HCT116 (cell line): ENCODE data around the gene PRDX2. TPM values are rescaled to one million over a fixed set of nuclear protein-coding genes. Genes with fewer than 3 reads are reported as not detected.

ENCODE experiments used
- ATAC-seq: fragments of 200-7000 bp; cut with Tn5 transposase; 2 replicates; pipeline ENCODE4 v1.9.1; 2020; ENCODE audit warnings: mild to moderate bottlenecking, moderate library complexity
- BruUV-seq: library from RNA; stranded (reverse); fragments of 400-500 nt; replicated peaks from 2 replicates; lab custom pipeline; 2021; lab: Mats Ljungman, UMichigan
- CTCF ChIA-PET: fragments of 300-600 bp; sonication (Branson Sonifier 250); formaldehyde crosslinking; loops from one replicate; lab custom pipeline; 2021; ENCODE audit warnings: antibody characterized with exemption; lab: Charles Lee
- POLR2A ChIA-PET: fragments of 300-600, 350-600 bp; sonication (Branson Sonifier 250); formaldehyde crosslinking; loops from one replicate; lab custom pipeline; 2021; ENCODE audit warnings: antibody characterized with exemption; lab: Charles Lee
- RAD21 ChIA-PET, 2 experiments: fragments of 300-600 bp; sonication (Branson Sonifier 250); formaldehyde crosslinking; loops; one replicate each; lab custom pipeline; 2023; ENCODE audit warnings: low total read pairs in 2 of 2; ENCODE audit not compliant: uncharacterized antibody in 2 of 2, unreplicated experiment in 2 of 2, low non-redundant PET in 1 of 2; lab: Charles Lee
- DNase-seq: peaks from one replicate; pipeline ENCODE4 v3.0.0-alpha.2; 2010; ENCODE audit warnings: low read depth, low spot score
- H2AFZ ChIP-seq: fragments of 200-600 bp; shearing (Covaris generic), sonication (generic); 2 replicates; pipeline ENCODE4 v1.6.1; 2017; ENCODE audit warnings: low read depth, mixed run types, mixed read lengths, antibody characterized with exemption, low read length; ENCODE audit not compliant: poor library complexity, severe bottlenecking
- H3K27ac ChIP-seq: 2 replicates; pipeline ENCODE4 v1.5.1; 2012; ENCODE audit warnings: low read depth, low read length
- H3K27me3 ChIP-seq: fragments of 200-600 bp; sonication (generic); 2 replicates; pipeline ENCODE4 v1.6.1; 2016; ENCODE audit warnings: mixed run types, low read length, mixed read lengths; ENCODE audit not compliant: insufficient read depth
- H3K36me3 ChIP-seq, 2 experiments: fragments of 200-500 bp in 1 of 2; fragments of 200-600 bp in 1 of 2; sonication (Bioruptor generic) in 1 of 2; sonication (generic) in 1 of 2; 2 replicates each; pipeline versions ENCODE4 v1.5.1 to v1.6.1; 2014 to 2016; ENCODE audit warnings: low read length in 2 of 2, inconsistent platforms in 1 of 2, mixed read lengths in 1 of 2, mixed run types in 1 of 2; ENCODE audit not compliant: insufficient read depth in 2 of 2, control insufficient read depth in 1 of 2
- H3K4me1 ChIP-seq, 2 experiments: fragments of 200-600 bp in 1 of 2; sonication (generic) in 1 of 2; 2 replicates each; pipeline versions ENCODE4 v1.5.1 to v1.6.1; 2012 to 2017; ENCODE audit warnings: low read length in 2 of 2, inconsistent platforms in 1 of 2, mild to moderate bottlenecking in 1 of 2, mixed read lengths in 1 of 2, mixed run types in 1 of 2, moderate library complexity in 1 of 2; ENCODE audit not compliant: insufficient read depth in 2 of 2, control insufficient read depth in 1 of 2
- H3K4me2 ChIP-seq: fragments of 200-600 bp; sonication (generic); 2 replicates; pipeline ENCODE4 v1.6.1; 2017; ENCODE audit warnings: mixed run types, low read length, mixed read lengths
- H3K4me3 ChIP-seq, 2 experiments: fragments of 200-600 bp in 1 of 2; sonication (generic) in 1 of 2; replicated peaks in 1 of 2; 2 replicates each; pipeline ENCODE4 v1.5.1; 2011 to 2016; ENCODE audit warnings: low read length in 2 of 2, control low read depth in 1 of 2, low read depth in 1 of 2, mild to moderate bottlenecking in 1 of 2, mixed read lengths in 1 of 2, mixed run types in 1 of 2
- H3K79me2 ChIP-seq: fragments of 200-600 bp; sonication (generic); 2 replicates; pipeline ENCODE4 v1.6.1; 2017; ENCODE audit warnings: mild to moderate bottlenecking, mixed run types, low read length, moderate library complexity, mixed read lengths; ENCODE audit not compliant: insufficient read depth
- H3K9ac ChIP-seq: fragments of 200-600 bp; sonication (generic); 2 replicates; pipeline ENCODE4 v1.6.1; 2016; ENCODE audit warnings: low read length, mixed read lengths
- H3K9me2 ChIP-seq: fragments of 200-600 bp; sonication (generic), shearing (Covaris generic); 2 replicates; pipeline ENCODE4 v1.6.1; 2017; ENCODE audit warnings: mixed run types, mild to moderate bottlenecking, moderate library complexity; ENCODE audit not compliant: insufficient read depth
- H3K9me3 ChIP-seq, 2 experiments: fragments of 200-500 bp in 1 of 2; fragments of 200-600 bp in 1 of 2; sonication (Bioruptor generic) in 1 of 2; sonication (generic) in 1 of 2; 2 replicates each; pipeline ENCODE4 v1.6.1; 2014 to 2017; ENCODE audit warnings: low read length in 2 of 2, mixed read lengths in 2 of 2, inconsistent platforms in 1 of 2, low read depth in 1 of 2, mild to moderate bottlenecking in 1 of 2, mixed run types in 1 of 2, moderate library complexity in 1 of 2; ENCODE audit not compliant: control insufficient read depth in 1 of 2, insufficient read depth in 1 of 2
- H4K20me1 ChIP-seq: fragments of 200-600 bp; sonication (generic), shearing (Covaris generic); 2 replicates; pipeline ENCODE4 v1.6.1; 2017; ENCODE audit warnings: mixed run types, mild to moderate bottlenecking, moderate library complexity; ENCODE audit not compliant: insufficient read depth
- CEBPB ChIP-seq: IDR thresholded peaks from 2 replicates; pipeline ENCODE4 v1.6.1; 2012; ENCODE audit warnings: low read depth
- ELF1 ChIP-seq: IDR thresholded peaks from 2 replicates; pipeline ENCODE4 v1.6.1; 2012; ENCODE audit warnings: low read depth, borderline replicate concordance
- POLR2A ChIP-seq: IDR thresholded peaks from 2 replicates; pipeline ENCODE4 v1.7.0; 2011; ENCODE audit warnings: borderline replicate concordance; ENCODE audit not compliant: insufficient read depth, insufficient read length; ENCODE audit errors: extremely low read depth
- POLR2AphosphoS5 ChIP-seq: IDR thresholded peaks from 2 replicates; pipeline ENCODE4 v1.6.1; 2011; ENCODE audit warnings: mild to moderate bottlenecking, low read depth, low read length, moderate library complexity
- RAD21 ChIP-seq: IDR thresholded peaks from 2 replicates; pipeline ENCODE4 v1.6.1; 2012; ENCODE audit warnings: low read depth, mild to moderate bottlenecking
- SRF ChIP-seq: IDR thresholded peaks from 2 replicates; pipeline ENCODE4 v1.6.1; 2012; ENCODE audit warnings: low read depth
- ZNF274 ChIP-seq: fragments of 200-500 bp; sonication (Bioruptor generic); IDR thresholded peaks from 2 replicates; pipeline ENCODE4 v1.6.1; 2014; ENCODE audit warnings: mild to moderate bottlenecking, low read depth, low read length, inconsistent platforms
- intact Hi-C: fragments of 100-400 bp; cut with micrococcal nuclease; formaldehyde crosslinking; loops from 2 replicates; pipeline ENCODE4 v1.10.0; 2022
- total RNA-seq: library from RNA; stranded (reverse); gene quantifications from one replicate; pipeline ENCODE4 v1.2.1, GENCODE V29; 2021; ENCODE audit not compliant: unreplicated experiment
- TF ChIP-seq, protein P1 (sequence below): IDR thresholded peaks from 2 replicates; pipeline ENCODE4 v1.6.1; 2011; ENCODE audit warnings: mild to moderate bottlenecking, low read length, moderate library complexity; ENCODE audit not compliant: insufficient replicate concordance; ENCODE audit errors: extremely low read depth
- TF ChIP-seq, protein P2 (sequence below): IDR thresholded peaks from 2 replicates; pipeline ENCODE4 v1.6.1; 2012
- TF ChIP-seq, protein P3 (sequence below): IDR thresholded peaks from 2 replicates; pipeline ENCODE4 v1.6.1; 2012

The PRDX2 gene
- total RNA-seq, 1 experiment from 2014 or later: 387 TPM

DNA sequence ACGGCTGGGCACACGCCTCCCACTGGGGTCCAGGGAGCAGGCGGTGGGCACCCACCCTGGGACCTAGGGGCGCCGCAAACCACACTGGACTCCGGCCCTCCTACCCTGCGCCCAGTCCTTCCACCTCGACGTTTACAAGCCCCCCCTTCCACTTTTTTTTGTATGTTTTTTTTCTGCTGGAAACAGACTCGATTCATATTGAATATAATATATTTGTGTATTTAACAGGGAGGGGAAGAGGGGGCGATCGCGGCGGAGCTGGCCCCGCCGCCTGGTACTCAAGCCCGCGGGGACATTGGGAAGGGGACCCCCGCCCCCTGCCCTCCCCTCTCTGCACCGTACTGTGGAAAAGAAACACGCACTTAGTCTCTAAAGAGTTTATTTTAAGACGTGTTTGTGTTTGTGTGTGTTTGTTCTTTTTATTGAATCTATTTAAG, 8.7 kb downstream of the PRDX2 start:
- Histone ChIP-seq H3K9ac (peak overlapping the region; percentile 93), H3K36me3 (no peaks in the 10 kb centered on the region), H3K4me2 (peak overlapping the region; percentile 99), H3K4me1 (peaks cover 48 to 83% of the 10 kb centered on the region in 2 experiments), H3K9me2 (no peaks in the 10 kb centered on the region), H3K79me2 (peaks cover 19% of the 10 kb centered on the region), H4K20me1 (no peaks in the 10 kb centered on the region), H3K27me3 (no peaks in the 10 kb centered on the region), H3K4me3 (peak overlapping the region; percentile 77 to 84), H3K27ac (peak overlapping the region; percentile 96), H3K9me3 (no peaks in the 10 kb centered on the region), H2AFZ (no peak overlapping the region)
- DNase-seq (no peak), ATAC-seq (no peak)
- TSS peak; percentile 51 for BruUV-seq
- ChIA-PET RAD21 (interaction anchor here (0.7 to 1.2 kb wide), 3 partner anchors 17 to 27 kb away, joined by 3 to 4 read pairs (median 3); partner anchors contain the start of gene HOOK2 (in 1 of the 2)), CTCF (interaction anchor here (1.2 to 7.4 kb wide), 6 partner anchors 10 to 60 kb away, joined by 3 to 88 read pairs (median 14); partner anchors contain the start of gene HOOK2), POLR2A (interaction anchor here (0.6 to 6.7 kb wide), 15 partner anchors 10 to 1856 kb away, joined by 3 to 172 read pairs (median 5); partner anchors contain the start of genes DHPS, HOOK2, PRDX2 and RNASEH2A)
- intact Hi-C loops: loop anchor here (2.0 kb wide), 1 partner anchor 14 kb away; no protein-coding TSS in a partner anchor
- TF ChIP-seq RAD21 (no peak), SRF (no peak), CEBPB (no peak), ZNF274 (no peak), ELF1 (no peak), POLR2A (no peak), POLR2AphosphoS5 (no peak; the same call in 1 of the 2 replicates)
- TF ChIP-seq, protein P1, sequence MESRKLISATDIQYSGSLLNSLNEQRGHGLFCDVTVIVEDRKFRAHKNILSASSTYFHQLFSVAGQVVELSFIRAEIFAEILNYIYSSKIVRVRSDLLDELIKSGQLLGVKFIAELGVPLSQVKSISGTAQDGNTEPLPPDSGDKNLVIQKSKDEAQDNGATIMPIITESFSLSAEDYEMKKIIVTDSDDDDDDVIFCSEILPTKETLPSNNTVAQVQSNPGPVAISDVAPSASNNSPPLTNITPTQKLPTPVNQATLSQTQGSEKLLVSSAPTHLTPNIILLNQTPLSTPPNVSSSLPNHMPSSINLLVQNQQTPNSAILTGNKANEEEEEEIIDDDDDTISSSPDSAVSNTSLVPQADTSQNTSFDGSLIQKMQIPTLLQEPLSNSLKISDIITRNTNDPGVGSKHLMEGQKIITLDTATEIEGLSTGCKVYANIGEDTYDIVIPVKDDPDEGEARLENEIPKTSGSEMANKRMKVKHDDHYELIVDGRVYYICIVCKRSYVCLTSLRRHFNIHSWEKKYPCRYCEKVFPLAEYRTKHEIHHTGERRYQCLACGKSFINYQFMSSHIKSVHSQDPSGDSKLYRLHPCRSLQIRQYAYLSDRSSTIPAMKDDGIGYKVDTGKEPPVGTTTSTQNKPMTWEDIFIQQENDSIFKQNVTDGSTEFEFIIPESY: no peak
- TF ChIP-seq, protein P2, sequence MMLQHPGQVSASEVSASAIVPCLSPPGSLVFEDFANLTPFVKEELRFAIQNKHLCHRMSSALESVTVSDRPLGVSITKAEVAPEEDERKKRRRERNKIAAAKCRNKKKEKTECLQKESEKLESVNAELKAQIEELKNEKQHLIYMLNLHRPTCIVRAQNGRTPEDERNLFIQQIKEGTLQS: no peak
- TF ChIP-seq, protein P3, sequence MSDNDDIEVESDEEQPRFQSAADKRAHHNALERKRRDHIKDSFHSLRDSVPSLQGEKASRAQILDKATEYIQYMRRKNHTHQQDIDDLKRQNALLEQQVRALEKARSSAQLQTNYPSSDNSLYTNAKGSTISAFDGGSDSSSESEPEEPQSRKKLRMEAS: no peak
